HG03064 (cell line): Measurements from ENCODE around the gene CEP131.

Source experiments
- ATAC-seq: cut with Tn5 transposase; IDR thresholded peaks from one replicate; pipeline ENCODE4 v1.9.1; 2021; ENCODE audit warnings: low read depth; ENCODE audit not compliant: unreplicated experiment

Gene CEP131

GRCh38 chr17:81222906-81223761 lies at the start of gene CEP131:
TSS of gene CEP131 (minus strand) at chr17:81222965. CDS start at chr17:81220056, 2,909 bp downstream.
- peak; percentile 80 for ATAC-seq

DNA sequence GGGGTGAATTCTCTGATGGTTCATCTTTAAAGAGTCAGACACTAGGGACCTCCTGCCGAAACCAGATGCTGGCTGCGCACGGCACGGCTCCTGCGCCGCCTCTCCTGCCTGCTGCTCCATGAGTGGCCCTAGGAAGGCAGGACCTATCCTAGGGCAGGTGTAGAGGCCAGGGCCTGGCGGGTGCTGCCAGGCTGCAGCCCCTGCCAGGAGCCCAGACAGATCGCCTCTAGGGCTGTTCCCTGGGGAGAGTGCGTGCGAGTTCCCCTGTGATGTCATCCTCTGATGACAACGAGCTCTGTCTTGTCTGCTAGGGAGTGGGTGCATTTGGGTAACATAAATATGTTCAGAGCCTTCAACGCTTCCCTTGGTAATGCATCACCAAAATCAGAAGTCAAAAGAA lies 48.5 kb upstream of the CEP131 start:
- no peak for ATAC-seq

- no peak for ATAC-seq
These were observed 47.5 kb upstream of the CEP131 start for GRCh38 chr17:81270279-81270678.

DNA sequence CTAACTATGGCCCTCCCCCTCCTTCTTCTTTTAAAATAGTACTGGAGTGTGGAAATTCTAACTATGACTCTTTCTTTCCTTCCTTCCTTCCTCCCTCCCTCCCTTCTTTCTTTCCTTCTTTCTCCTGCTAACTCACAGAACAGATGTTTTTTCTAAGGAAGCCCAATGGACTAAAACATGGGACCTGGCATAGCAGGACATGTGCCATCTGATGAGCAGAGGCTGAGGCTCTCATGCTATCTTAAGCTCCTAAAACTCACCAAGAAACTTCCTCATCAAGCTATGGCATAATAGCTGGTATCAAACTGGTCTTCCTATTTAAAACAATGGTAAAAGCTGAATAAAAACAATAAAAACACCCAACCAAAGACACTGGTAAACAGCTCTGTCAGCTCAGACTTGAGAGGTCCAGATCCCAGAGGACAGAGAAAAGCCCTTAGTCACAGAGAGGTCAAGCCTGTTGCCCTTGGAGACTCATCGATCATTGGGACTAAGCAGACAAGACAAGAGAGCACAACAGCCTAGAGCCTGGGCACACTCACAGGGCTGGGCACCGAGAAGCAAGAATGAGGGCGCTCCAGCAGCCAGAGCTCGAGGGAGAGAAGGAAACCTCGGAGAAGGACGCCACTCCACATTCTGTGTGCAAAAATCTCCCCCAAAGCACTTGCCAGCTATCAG lies 44.8 kb upstream of the CEP131 start:
- no peak for ATAC-seq

- no peak for ATAC-seq
These were observed 42.8 kb upstream of the CEP131 start for GRCh38 chr17:81265576-81265975.

- ATAC-seq = no peak
These were observed 41.9 kb upstream of the CEP131 start for GRCh38 chr17:81264640-81265039.

DNA sequence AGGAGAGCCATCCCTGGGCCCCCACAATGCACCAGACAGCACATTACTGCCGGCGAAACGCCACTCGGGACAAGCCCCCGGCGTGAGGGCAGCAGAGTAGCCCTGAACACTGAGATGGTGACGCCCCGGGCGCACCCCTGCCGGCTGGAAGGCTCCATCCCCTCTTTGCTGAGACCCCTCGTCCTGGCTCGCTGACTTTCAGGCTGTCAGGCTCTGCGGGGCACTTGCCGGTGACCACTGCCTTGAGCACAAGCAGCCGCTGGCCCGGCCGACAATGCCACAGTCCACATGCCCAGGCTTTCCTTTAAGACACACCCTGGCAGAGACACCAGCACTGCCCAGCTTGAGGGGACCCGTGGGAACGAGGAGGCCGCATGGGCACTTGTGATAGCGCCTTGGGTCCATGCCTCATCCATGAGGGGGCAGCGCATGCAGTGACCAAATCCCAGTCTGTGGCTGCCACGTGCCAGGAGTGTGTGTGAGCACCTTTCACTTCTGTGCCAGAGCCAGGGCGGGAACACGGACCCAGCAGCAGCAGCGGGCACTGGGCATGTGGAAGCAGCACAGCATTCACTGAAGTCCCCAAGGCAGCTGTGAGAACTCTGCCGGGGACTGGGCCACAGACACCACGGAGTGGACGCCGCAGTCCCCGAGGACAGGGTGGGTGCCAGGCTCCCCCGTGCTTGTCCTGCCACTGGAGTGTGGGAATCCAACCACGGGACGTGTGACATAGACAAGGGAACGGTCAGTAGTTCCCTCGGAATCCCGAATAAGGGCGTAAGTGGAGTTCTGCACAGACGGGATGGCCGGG lies 40.8 kb upstream of the CEP131 start:
- ATAC-seq = no peak

- no peak for ATAC-seq
These were observed 39.0 kb upstream of the CEP131 start for GRCh38 chr17:81261582-81262336.

DNA sequence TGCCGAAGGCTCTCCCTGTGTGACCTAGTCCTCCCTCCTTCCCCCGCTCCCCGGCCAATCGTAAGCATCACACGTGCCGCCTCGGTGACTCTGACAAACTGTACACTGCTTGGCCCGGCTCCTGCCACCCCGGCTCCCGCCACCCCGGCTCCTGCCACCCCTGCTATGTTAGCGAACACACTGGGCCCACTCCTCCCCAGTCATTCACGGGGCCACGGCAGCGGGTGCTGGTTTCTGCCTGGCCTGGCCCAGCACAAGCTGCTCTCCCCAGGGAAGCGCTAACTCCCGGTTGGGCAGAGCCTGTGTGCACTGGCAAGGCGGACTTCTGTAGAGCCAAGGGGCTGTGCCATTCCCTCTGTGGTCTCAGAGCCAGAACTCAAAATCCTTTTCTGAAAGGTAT lies 38.3 kb upstream of the CEP131 start:
- ATAC-seq = no peak

DNA sequence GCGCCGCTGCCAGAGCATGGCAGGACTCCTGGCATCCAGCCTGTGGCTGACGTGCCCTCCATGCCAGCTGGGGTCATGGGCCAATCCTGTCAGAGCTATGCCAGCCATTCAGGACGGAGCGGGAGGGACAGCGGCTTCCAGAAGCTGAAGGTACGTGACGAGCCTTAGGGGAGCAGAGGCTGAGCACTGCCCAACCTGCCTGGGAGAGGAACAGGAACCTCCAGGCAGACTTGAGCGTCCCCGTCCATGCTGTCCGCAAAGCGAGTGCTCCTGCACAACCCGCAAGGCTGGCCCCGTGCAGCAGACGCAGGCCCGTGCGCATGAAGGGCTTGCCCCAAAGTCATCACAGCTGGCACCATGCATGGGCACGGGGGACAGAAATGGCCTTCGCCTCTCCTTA lies 37.9 kb upstream of the CEP131 start:
- ATAC-seq = no peak

GRCh38 chr17:81260171-81260570 lies 37.4 kb upstream of the CEP131 start:
- ATAC-seq = no peak

DNA sequence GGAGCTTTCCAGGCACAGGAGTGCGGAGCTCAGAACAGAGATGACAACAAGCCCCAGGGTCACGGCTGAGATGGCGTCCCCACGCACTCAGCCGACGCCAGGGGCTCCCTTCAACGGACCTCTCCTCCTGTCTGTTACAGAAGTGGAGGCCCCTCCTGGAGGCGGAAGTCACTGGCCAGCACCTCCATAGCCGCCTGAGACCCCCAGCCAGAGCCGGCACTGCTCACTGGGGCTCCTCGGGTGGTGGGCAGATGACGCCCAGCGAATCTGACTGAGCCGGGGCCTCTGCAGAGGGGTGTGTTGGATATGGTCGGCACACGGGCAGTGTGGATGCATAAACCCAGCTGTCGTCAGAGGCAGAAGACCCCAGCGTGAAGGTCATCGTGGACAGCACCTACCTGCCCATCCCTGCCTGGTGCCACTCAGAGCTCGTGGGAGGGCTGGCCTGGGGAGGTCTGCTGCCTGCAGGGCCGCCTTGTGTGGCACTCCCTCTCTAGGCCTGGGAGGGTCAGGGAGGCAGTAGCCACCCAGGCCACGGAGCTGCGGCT lies 36.4 kb upstream of the CEP131 start:
- ATAC-seq = no peak

- ATAC-seq = no peak
These were observed 35.5 kb upstream of the CEP131 start for GRCh38 chr17:81258292-81258691.

GRCh38 chr17:81257533-81257932 lies 34.8 kb upstream of the CEP131 start:
- ATAC-seq = no peak

GRCh38 chr17:81256616-81257015 lies 33.9 kb upstream of the CEP131 start:
- no peak for ATAC-seq

DNA sequence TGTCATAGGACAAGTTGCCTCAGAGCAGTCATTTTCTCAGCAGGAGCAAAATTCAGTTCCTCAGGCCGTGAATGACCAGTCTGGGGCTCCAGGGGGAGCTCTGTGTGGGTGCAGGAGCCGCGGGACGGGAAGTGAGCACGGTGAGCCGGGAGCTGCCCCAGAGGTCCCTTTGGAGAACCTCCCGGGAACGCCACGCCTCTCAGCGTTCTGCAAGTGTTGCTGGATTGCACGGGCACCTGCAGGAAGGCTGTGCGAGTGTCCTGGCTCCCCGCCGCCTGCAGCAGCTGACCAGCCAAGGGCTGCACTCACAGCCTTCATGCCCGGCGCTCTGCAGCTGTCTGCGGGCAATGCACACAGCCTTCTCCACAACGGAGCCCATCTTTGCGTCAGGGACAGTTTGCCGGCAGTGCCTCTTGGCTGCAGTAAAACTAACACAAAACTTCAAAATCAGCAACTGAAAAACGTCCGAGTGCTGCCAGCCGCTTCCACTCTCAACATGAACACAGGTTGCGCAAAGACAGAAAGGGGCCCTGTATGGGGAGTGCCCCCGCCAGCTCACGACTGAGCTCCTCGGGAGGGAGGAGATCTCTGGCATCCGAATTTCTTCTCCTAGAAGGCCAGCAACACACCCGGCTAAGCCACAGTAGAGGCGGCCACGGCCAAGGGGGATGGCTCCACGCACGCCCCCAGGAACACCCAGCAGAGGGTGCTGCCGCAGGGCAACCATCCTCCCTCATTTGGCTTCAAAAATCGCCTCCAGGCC lies 32.4 kb upstream of the CEP131 start:
- ATAC-seq = no peak

DNA sequence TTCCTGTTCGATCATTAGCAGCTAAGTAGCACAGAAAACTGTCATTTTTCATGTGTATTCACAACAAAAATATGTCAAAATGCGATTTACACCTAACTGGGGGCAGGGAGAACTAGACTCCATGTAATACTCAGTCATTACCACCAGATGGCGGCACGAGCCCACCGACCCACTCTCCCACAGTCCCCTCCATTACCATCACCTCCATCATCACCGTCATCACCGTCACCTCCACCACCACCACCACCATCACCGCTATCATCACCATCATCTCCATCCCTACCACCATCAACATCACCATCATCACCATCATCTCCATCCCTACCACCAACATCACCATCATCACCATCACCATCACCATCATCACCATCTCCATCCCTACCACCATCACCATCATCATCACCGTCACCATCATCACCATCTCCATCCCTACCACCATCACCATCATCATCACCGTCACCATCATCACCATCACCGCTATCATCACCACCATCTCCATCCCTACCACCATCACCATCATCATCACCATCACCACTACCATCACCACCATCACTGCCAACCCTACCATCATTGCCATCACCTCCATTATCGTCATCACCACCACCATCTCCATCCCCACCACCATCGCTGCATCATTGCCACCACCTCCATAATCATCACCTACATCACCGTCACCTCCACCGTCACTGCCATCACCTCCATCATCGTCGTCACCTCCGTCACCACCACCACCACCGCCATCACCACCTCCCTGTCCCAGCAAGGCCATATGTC lies 30.8 kb upstream of the CEP131 start:
- no peak for ATAC-seq

- no peak for ATAC-seq
These were observed 30.2 kb upstream of the CEP131 start for GRCh38 chr17:81252987-81253329.
